ENCODE measurements around the gene ECM2.
A peak's percentile ranks its signal among the peaks of the same experiment; 100 is the strongest.

The ECM2 gene

GRCh38 chr9:92482805-92483204 is 53.0 kb downstream of the ECM2 start:
- TF ChIP-seq, protein P1, sequence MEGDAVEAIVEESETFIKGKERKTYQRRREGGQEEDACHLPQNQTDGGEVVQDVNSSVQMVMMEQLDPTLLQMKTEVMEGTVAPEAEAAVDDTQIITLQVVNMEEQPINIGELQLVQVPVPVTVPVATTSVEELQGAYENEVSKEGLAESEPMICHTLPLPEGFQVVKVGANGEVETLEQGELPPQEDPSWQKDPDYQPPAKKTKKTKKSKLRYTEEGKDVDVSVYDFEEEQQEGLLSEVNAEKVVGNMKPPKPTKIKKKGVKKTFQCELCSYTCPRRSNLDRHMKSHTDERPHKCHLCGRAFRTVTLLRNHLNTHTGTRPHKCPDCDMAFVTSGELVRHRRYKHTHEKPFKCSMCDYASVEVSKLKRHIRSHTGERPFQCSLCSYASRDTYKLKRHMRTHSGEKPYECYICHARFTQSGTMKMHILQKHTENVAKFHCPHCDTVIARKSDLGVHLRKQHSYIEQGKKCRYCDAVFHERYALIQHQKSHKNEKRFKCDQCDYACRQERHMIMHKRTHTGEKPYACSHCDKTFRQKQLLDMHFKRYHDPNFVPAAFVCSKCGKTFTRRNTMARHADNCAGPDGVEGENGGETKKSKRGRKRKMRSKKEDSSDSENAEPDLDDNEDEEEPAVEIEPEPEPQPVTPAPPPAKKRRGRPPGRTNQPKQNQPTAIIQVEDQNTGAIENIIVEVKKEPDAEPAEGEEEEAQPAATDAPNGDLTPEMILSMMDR (IDR thresholded peaks at IDR 0.05; ENCODE audit: low read length, missing control alignments), result no peak
- no peak overlapping the region for H3K4me3 ChIP-seq (replicated peaks; ENCODE audit: low read depth, low read length)
- no peak for DNase-seq (ENCODE audit: low read depth)

DNA sequence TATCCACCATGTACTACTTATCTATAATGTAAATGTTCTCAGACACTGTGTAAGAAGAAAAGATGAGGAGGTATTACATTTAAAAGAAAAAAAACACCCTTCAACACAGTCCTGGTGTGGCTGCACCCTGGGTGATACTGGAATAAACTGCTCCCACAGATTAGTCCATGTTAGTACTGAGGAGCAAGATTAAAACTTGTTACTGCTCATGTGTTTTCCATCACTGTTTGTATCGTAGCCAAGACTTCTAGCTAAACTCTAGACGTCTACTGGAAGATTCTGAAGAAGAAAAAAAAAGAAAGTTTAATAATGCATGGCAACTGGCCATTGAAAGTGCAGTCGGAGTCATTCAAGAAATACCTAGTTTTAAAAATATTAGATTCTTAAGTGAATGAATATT is 53.5 kb downstream of the ECM2 start, which contains the start of gene ASPN:
Gene ASPN, minus strand, starts transcription at position 178 of the 400 bp plus-strand sequence.
- H3K4me3 ChIP-seq (replicated peaks; ENCODE audit: low read depth, low read length), result no peak within 1 kb of the TSS
- DNase-seq (ENCODE audit: low read depth), result peak; percentile 79
- TF ChIP-seq, protein P1 (IDR thresholded peaks at IDR 0.05; ENCODE audit: low read length, missing control alignments), result no peak

GRCh38 chr9:92480986-92481633 is 54.7 kb downstream of the ECM2 start:
- no peak for DNase-seq (ENCODE audit: low read depth)
- H3K4me3 ChIP-seq (replicated peaks; ENCODE audit: low read depth, low read length), result no peak overlapping the region
- TF ChIP-seq, protein P1 (IDR thresholded peaks at IDR 0.05; ENCODE audit: low read length, missing control alignments), result no peak

DNA sequence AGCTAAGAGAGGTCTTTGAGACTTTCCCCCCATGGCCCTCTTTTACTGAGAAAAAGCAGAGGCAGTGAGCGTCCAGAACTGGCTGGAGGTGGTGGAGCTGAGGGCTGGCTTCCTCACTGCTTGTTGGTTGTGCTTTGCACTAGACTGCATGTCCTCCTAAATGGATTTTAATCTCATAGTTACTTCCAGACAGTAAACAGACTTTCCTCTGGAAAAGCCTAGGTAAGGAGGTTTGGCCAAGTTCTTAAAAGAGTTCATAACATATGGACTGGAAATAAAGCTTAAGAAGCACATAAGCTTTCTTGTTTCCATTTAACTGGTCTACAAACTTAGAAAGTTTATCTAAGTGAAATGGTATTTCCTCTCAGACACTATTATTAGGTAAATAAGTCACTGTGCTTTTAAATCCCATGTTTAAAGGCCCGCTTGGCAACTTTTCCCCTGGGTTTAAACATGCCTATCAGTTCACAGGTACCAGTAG is 55.5 kb downstream of the ECM2 start:
- H3K4me3 ChIP-seq (replicated peaks; ENCODE audit: low read depth, low read length), result no peak overlapping the region
- TF ChIP-seq, protein P1 (IDR thresholded peaks at IDR 0.05; ENCODE audit: low read length, missing control alignments), result no peak
- DNase-seq (ENCODE audit: low read depth), result peak; percentile 38

GRCh38 chr9:92479346-92479745 is 56.4 kb downstream of the ECM2 start:
- no peak for DNase-seq (ENCODE audit: low read depth)
- no peak overlapping the region for H3K4me3 ChIP-seq (replicated peaks; ENCODE audit: low read depth, low read length)
- TF ChIP-seq, protein P1 (IDR thresholded peaks at IDR 0.05; ENCODE audit: low read length, missing control alignments), result no peak

GRCh38 chr9:92478783-92479182 is 57.0 kb downstream of the ECM2 start:
- no peak overlapping the region for H3K4me3 ChIP-seq (replicated peaks; ENCODE audit: low read depth, low read length)
- DNase-seq (ENCODE audit: low read depth), result no peak
- TF ChIP-seq, protein P1 (IDR thresholded peaks at IDR 0.05; ENCODE audit: low read length, missing control alignments), result no peak

DNA sequence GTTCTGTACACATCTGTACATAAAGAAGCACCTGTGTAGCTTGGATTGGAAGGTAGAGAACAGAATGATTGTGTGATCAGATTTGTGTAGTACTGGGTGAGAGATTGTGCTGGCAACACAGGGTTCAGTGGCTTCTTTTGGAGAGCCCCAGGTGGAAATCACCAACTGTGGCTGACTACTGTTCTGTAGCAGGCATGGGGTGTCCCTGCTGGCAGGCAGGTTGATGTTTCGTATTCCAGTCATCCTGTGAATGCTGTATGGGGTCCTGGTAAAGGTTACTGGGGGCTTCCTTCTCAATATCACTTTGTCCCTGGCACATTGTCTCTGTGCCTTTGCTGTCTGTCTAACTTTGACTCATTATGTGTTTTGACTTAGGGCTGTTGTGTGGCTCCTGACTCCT is 58.8 kb downstream of the ECM2 start:
- DNase-seq (ENCODE audit: low read depth), result no peak
- TF ChIP-seq, protein P1 (IDR thresholded peaks at IDR 0.05; ENCODE audit: low read length, missing control alignments), result no peak
- H3K4me3 ChIP-seq (replicated peaks; ENCODE audit: low read depth, low read length), result no peak overlapping the region
